HCT116 (cell line): Measurements from ENCODE around the gene RFX8.

Experiments used
- CEBPB ChIP-seq: IDR thresholded peaks from 2 replicates; pipeline ENCODE4 v1.6.1; 2012; ENCODE audit warnings: low read depth
- TF ChIP-seq, protein P1 (sequence below), 3 experiments: fragments of 200-600 bp in 1 of 3; sonication (generic) in 1 of 3; IDR thresholded peaks in 2 of 3; conservative IDR thresholded peaks in 1 of 3; 2 replicates each; pipeline ENCODE4 v1.5.1; 2012 to 2017; ENCODE audit warnings: low read depth in 2 of 3, low read length in 2 of 3, antibody characterized with exemption in 1 of 3, borderline replicate concordance in 1 of 3, control low read depth in 1 of 3, mild to moderate bottlenecking in 1 of 3, mixed read lengths in 1 of 3, mixed run types in 1 of 3, moderate library complexity in 1 of 3; ENCODE audit not compliant: insufficient read depth in 1 of 3

DNA sequence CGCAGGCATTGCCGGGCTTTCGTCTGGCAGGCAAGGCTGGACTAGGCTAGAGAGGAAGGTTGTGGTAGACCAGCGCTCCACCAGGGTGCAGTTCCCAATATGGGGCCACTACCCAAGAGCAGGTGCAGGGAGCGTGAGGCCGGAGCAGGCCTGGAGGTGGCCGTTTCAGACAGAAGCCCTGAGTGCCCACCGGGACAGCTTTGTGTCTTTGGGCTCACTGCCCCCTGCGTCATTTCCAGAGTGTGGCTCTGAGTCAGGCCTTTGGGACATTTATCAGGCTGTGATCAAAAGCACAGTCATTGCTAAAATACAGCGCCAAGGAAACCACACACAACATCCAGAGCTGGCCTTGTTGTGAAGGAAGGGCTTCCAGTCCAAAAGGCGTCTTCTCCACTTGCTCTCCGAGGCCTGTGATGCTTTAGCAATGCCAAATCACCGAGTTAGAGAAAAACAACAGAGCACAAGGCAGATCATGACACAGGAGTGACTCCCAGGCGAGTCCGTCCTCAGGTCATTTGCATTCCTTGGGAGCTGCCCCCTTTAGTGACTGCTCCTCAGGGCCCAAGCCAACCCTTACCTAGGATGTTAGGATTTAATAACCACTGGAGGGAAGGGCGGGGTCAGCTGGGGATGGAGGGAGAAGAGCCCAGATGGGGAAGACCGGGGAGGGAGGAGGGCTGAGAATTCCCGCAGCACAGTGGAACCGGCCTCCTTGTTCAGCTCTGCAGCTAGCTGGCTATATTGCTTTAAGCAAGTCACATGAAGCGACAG is 42.3 kb downstream of the RFX8 start:
- TF ChIP-seq CEBPB, result no peak
- TF ChIP-seq, protein P1, sequence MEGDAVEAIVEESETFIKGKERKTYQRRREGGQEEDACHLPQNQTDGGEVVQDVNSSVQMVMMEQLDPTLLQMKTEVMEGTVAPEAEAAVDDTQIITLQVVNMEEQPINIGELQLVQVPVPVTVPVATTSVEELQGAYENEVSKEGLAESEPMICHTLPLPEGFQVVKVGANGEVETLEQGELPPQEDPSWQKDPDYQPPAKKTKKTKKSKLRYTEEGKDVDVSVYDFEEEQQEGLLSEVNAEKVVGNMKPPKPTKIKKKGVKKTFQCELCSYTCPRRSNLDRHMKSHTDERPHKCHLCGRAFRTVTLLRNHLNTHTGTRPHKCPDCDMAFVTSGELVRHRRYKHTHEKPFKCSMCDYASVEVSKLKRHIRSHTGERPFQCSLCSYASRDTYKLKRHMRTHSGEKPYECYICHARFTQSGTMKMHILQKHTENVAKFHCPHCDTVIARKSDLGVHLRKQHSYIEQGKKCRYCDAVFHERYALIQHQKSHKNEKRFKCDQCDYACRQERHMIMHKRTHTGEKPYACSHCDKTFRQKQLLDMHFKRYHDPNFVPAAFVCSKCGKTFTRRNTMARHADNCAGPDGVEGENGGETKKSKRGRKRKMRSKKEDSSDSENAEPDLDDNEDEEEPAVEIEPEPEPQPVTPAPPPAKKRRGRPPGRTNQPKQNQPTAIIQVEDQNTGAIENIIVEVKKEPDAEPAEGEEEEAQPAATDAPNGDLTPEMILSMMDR (IDR thresholded peaks at IDR 0.05 in 2 of 3, conservative IDR thresholded peaks at IDR 0.05 in 1 of 3; ENCODE audit: borderline replicate concordance in 1 of 3, insufficient read depth in 1 of 3, low read depth in 2 of 3, low read length in 2 of 3), result no peak
